NCI-H526 (cell line): ENCODE measurements around the gene PAPPA.

Experiments used
- DNase-seq, 2 experiments: peaks; one replicate each; lab custom pipeline; 2025; lab: John Stamatoyannopoulos, UW

The PAPPA gene

DNA sequence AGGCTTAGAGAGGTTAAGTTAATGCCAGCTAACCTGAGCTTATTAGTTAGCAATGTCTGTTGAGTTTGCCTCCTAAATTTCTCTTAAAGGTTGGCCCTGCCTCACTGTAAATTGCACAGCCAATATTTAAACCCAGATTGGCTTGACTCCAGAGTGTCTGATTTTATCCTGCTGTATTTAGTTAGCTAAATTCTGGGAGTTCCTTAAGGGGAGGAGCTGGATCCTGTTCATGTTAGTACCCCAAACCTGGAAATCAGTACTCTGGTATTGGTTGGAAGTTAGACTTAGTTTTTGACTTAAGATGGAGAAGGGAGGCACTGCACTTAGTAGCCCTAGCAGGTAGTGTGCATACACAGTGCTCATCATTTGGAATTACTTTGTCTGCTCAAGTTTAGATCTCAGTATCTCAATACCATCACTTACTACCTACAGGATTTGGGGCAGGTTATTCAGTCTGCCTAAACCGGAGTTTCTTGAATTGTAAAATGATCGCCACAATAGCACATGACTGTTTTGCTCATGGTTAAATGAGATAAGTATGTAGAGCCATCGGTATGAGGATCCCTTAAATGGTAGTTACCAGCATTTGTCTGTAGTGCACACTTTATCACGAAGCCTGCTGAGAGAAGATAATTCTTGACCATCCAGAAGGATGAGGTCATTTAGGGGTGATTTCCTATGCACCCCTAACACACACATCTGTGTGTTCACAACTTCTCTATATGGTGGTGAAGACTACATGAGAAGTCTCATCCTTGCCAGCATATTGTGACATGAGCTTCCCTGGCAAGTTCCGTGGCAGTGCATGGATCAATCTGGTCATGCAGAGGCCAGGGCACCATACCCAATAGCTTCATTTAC lies 268.8 kb downstream of the PAPPA start:
- no peak for DNase-seq

DNA sequence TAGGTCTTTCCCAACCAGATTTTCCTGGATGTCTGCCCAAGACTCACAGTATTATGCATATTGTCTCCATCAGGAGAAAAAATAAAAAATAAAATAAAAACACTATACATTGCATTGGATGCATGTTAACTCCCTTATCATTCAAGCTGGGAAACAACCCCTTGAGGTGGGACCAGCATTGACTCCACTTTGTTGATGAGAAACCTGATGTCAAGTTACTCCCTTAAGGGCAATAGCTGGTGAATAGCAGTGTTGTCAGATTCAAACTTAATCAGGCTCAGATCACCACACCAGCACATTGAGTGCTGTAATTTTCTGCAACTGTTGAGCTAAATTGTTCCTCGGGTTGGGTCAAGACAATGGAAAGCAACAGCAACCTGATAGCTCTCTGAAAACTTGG lies 269.6 kb downstream of the PAPPA start:
- no peak for DNase-seq

DNA sequence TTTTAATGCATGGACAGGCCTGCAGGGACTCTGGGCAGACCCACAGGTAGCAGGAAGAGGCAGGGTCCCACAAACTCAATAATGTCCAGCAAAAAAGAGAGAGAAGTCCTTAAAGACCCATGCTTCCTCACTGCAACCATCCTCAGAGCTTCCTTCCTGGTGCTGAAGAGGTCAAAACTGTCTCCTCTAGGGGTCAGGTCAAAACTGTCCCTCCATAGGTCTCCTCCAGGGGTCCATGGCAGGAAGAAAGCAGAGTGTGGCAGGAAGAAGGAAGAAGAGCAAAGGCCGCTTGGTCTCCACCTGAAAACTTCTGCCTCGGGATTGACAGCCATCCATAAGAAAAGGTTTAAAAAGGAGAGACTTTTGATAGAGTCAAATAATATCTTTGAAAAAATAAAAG lies 271.7 kb downstream of the PAPPA start:
- no peak for DNase-seq

DNA sequence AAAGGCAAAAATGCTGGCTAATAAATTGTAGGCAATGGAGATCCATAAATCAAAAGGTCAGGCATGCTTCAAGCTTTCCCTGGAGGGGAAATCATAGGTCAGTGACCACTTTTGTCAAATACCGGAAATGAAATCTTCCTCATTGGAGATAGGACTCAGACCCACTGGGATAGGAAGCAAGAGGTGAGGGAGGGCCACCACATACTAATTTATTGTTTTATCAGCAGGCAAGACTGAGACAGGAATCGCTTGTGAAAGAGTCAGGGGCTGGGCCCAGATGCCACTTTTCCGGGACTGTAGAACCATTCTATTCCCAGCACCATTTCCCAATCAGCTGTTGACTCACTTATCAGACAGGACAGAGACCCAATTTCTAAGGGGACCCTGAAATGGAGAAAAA lies 277.3 kb downstream of the PAPPA start:
- DNase-seq: no peak

DNA sequence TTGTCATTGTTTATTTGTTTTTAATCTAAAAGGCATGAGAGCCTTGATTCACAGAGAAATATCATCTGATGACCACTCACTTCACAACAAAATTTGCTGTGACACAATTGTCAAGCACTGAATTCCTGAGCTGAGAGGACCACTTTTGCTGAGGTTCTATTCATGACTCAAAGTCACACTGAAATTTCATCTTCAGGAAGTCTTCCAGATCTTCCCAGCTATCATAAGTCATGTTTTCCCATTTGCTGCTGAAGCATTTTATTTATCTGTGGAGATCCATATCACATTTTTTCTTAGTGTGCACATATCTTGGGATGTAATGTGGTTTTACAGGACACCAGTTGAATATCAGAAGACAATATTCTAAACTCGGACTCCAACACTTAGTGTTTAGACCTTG lies 278.5 kb downstream of the PAPPA start:
- DNase-seq: no peak

DNA sequence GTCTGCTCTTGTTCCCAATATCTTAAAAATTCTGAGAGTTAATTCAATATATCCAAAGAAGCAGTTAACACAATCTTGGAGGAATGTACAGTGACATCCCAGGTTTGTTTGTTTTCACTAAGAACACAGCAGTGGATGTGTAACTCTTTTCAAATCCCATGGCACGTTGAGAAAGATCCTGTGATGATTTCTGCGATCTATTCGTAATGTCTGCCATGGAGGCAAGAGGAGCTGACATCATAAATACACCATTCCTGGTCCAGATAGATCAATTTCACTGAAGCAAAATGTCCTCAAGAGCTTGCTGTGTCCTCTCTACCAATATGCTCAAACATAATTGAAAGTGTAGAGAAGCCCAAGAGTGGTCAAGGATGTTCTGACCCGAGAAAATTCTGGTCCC lies 280.7 kb downstream of the PAPPA start:
- DNase-seq: no peak

DNA sequence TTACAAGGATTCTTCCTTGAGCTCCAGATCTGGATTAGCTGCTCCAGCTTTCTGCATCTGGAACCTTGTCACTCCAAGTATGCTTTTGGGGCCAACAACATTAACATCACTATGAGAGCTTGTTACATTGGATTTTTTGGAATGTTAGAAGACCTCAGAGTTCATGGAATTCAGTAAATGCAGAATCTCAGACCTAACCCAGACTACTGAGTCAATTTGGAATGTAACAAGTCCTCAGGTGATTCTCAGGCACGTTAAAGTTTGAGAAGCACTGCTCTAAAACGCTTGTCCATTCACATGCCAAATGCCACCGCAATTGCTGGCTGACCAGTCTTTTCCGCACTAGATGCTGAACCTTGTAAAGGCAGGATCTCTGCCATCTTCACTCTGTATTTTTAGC lies 282.1 kb downstream of the PAPPA start:
- DNase-seq: no peak

DNA sequence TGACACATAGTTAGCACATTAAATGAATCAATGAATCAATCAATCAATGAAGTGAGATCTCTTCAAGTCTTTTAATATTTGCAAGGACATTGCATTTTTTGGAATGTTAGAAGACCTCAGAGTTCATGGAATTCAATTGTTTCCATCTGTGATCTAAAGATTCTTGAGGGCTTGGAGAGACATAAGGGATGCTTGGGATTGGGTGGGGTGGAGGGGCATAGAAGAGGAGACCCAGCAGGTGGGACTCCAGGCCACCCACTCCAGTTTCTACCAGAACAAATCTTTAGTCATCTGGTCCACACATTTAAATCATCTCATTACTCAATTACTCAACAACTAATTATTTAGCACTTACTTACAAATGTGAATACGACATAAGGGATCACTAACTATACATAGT lies 282.5 kb downstream of the PAPPA start:
- DNase-seq: no peak

DNA sequence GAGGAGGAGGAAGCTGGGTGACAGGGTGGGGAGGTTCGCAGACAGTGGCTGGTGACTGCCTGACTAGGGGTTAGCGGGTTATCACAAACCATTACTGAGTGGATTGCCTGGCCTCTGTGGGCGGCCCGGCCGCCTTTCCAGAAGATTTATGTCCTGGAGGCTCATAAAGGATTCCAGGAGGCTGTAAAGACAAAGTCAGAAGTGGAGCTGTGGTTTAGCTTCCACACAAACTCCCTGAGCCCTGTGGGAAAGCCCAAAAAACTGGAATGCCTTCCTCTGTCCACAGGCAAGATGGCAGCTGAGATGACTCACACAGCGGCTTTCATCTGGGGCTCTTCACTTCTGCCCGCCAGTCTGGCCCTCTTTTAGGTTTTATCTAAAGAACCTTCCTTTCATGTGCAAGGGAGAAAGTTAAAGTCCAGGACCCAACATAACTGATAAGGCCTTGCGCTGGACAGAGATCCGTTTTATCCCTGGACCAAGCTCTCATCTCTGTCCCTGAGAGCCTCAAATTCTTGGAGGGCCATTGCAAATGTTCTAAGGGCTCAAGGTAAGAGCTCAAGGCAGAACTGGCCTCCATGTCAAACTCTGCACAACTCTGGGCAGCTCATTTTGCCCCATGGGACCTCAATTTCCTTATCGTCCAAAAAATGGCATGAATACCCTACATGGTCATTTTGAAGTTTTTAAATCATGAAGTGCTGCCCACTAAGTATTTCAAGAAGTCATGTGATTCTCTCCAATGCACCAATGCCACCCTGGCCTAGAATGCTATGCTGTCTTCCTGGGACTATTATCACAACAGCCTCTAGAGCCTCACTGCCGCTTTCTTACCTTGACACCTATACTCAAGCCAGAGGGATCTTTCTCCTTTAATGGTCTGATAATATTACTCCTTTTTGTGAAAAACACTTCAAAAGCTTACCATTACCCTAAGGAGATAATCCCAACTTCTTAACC lies 284.1 kb downstream of the PAPPA start:
- no peak for DNase-seq

DNA sequence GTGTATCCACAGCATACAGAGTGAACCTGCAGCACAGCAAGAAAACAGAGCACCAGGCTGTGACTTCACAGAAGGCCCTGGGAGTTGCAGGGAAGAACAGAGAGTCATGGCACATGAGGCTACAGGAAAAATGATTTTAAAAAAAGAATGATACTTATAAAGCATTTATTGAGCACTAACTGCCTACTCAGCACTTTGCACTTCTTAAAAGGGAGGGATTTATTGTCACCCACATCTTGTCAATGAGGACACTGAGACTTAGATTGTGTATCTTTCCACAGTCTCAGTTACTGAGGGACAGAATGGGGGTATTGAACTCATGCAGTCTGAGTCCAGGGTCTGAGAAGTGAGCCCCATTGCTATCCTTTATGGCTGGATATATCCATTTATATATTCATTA lies 288.9 kb downstream of the PAPPA start:
- no peak for DNase-seq

DNA sequence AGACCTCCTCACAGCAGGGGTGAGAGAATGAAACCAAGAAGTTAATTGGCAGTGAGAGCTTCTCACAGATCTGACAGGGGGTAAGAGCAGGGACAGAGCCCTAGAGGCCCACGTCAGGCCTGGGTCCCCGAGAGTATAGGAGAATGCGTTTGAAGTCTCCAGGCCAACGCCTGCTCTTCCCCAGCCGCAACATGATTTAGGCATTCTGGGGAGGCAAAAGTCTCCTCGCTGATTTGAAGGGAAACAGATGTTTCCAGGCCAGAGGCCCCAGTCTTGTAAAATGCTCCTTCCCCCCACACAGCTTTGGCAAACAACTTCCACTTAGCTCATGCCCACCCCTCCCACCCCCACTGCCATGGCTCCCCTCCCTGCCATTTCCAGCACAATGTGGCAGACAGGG lies 294.3 kb downstream of the PAPPA start:
- DNase-seq: no peak

DNA sequence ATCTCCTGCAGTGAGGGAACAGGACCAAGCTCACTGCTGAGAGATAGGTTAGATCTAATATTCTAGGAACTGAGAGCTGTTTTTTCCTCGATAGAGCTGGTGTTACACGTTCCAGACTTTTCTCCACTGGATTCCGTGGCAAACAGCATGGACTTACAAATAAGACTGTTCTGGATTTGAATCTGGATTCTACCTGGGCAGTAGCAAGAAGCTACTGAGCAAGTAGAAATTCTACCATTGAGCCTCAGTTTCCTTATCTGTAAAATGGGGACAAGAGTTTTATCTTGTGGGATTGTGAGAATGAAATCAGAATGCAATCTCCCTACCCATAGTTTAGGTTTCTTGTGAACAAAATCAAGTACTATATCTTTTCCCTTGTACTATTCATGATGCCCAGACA lies 294.8 kb downstream of the PAPPA start:
- no peak for DNase-seq

DNA sequence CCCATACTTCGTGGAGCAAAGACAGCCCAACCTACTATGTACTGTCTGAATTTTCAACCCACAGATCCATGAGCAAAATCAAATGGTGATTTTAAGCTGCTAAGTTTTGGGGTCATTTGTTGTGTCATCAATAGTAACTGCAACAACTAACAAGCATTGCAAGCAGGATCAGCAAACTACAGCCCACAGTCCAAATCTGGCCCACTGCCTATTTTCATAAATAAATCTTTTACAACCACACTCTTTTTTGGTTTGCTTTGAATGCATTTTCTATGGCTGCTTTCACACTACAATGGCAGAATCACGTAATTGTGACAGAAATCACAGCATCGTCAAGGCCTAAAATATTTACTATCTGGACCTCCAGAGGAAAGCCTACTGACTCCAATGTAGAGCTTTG lies 296.4 kb downstream of the PAPPA start:
- DNase-seq: no peak

DNA sequence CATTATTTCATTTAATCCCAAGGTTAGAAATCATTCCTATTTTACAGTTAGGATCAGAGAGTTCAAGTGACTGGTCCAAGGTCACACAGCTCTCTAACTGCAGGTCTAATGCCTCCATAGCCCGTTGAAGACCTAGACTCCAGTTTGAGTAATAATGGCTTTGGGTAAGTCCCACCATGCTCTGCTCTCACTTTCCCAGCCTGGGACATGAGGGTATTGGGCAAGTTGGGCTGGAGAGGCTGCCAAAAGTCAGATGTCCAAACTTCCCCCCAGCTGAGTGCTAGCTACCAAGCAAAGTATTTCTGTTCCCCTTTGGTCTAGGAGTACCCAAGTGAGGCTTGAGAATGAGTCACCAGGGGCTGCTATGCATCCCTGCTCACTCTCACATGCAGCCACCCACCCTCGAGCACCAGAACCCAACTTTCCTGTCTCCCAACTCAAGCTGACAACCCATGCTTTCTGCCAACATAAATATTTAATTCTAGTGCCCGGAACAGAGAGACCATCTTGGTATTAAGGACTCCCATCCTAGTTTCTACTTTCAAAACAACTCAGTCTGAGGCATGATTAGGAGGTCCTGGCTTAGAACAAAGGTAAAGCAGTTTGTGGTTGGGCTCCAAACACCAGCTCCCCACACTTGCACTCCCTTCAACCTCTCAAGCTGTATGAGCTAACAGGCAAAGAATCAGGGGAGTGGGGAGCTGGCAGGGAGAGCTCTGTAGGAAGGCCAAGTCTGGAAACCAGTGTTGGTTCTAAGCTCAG lies 297.0 kb downstream of the PAPPA start:
- no peak for DNase-seq

DNA sequence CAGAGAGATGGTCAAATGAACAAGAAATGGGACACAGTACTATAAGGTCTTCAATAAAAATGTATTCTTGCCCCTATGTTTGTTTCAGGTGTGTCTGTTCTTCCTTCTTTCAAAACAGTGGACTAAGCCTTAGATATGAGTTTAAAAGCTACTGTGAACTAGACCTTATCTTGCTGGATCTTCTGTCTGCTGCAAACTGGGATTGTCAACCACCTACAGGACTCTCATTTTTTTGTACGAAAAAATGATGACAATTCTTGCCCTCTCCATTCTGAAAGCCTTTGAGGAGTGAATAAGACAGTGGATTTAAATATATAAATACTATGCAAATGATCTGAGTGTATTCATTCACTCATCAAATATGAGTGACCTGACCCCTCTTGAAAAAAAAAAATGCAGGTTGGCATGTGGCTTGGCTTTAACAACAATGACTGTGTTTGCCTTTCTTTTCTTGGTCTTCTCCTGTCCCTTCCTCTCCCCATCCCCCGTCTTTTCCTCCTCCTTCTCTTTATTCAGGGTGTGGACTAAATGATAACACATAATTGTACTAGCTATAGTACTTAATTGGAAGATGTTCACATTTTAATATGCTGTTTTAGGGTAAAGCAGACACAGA lies 298.0 kb downstream of the PAPPA start:
- DNase-seq: peak; percentile 24 to 49
